ENCODE measurements around the gene PEX1.
"Not testable (repeated sequence)": the region's sequence is repeated elsewhere in the genome, so short reads cannot be mapped to it uniquely, and the experiment has no call there.

PEX1 gene

GRCh38 chr7:92503767-92504166 is 24.6 kb downstream of the PEX1 start:
- DNase-seq: no peak

- DNase-seq: no peak
Measured at GRCh38 chr7:92498557-92498956, 29.8 kb downstream of the PEX1 start.

GRCh38 chr7:92496876-92497275 is 31.4 kb downstream of the PEX1 start:
- DNase-seq: no peak

GRCh38 chr7:92489634-92490033 is 38.7 kb downstream of the PEX1 start:
- DNase-seq: no peak

GRCh38 chr7:92487804-92488203 is 40.5 kb downstream of the PEX1 start:
- no peak for DNase-seq

GRCh38 chr7:92485974-92486373 is 42.3 kb downstream of the PEX1 start:
- DNase-seq: no peak

- no peak for DNase-seq
Measured at GRCh38 chr7:92485267-92485892, 42.9 kb downstream of the PEX1 start.

- DNase-seq: not testable (repeated sequence)
Measured at GRCh38 chr7:92484226-92484625, 44.1 kb downstream of the PEX1 start.

GRCh38 chr7:92483624-92484023 is 44.7 kb downstream of the PEX1 start:
- DNase-seq: not testable (repeated sequence)

- DNase-seq: not testable (repeated sequence)
Measured at GRCh38 chr7:92479146-92479545, 49.2 kb downstream of the PEX1 start.

GRCh38 chr7:92478711-92479110 is 49.6 kb downstream of the PEX1 start:
- no peak for DNase-seq

GRCh38 chr7:92478095-92478494 is 50.2 kb downstream of the PEX1 start:
- no peak for DNase-seq

GRCh38 chr7:92477681-92478080 is 50.6 kb downstream of the PEX1 start, which contains the start of gene ERVW-1:
Gene ERVW-1, minus strand, starts transcription at chr7:92477946. Its CDS starts 7,565 bp downstream, at chr7:92470381.
- not testable (repeated sequence) for DNase-seq

- not testable (repeated sequence) for DNase-seq
Measured at GRCh38 chr7:92475851-92476590, 52.3 kb downstream of the PEX1 start.

GRCh38 chr7:92475261-92475770 is 53.0 kb downstream of the PEX1 start:
- not testable (repeated sequence) for DNase-seq

- not testable (repeated sequence) for DNase-seq
Measured at GRCh38 chr7:92473989-92474388, 54.3 kb downstream of the PEX1 start.

- DNase-seq: not testable (repeated sequence)
Measured at GRCh38 chr7:92468589-92468988, 59.7 kb downstream of the PEX1 start.

GRCh38 chr7:92466682-92467081 is 61.6 kb downstream of the PEX1 start:
- no peak for DNase-seq

GRCh38 chr7:92464515-92464914 is 63.8 kb downstream of the PEX1 start:
- peak; percentile 60 for DNase-seq

GRCh38 chr7:92462560-92462959 is 65.8 kb downstream of the PEX1 start:
- no peak for DNase-seq

- no peak for DNase-seq
Measured at GRCh38 chr7:92461027-92462003, 67.0 kb downstream of the PEX1 start.

- DNase-seq: no peak
Measured at GRCh38 chr7:92460510-92460909, 67.8 kb downstream of the PEX1 start.

GRCh38 chr7:92460109-92460508 is 68.2 kb downstream of the PEX1 start:
- no peak for DNase-seq
